ENCODE data around the gene WT1.

Gene WT1

DNA sequence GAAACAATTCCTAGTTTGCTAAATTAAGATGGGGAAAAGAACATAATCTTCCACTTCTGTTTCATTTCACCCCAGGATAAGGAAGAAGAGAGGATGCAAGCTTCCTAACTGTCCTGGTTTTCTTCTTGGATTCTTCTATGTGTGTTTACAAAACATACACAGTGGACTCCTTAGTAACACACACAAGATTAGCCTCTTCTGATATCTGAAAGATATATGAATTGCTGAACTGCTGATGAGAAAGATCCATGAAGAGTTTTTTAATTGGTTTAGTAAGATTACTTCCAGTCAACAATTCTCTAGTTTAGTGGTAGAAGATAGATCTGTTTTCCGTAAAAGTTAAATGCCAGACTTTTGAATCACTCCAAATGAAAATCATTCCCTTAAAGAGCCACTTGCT, 86.8 kb downstream of the WT1 start:
- Histone ChIP-seq H3K27ac (no peak overlapping the region), H3K9ac (ENCODE audit: insufficient read length) (no peak overlapping the region), H3K9me3 (ENCODE audit: low read depth, low read length) (no peaks in the 10 kb centered on the region), H3K36me3 (ENCODE audit: insufficient read depth, low read length) (no peaks in the 10 kb centered on the region), H3K4me3 (no peak overlapping the region)
- DNase-seq (ENCODE audit: low read depth, low spot score), result no peak
- TF ChIP-seq EZH2 (IDR thresholded peaks at IDR 0.05) (no peak), FOXP2 (optimal IDR thresholded peaks at IDR 0.05; ENCODE audit: control extremely low read depth, extremely low read length, insufficient read depth) (no peak), POLR2AphosphoS5 (IDR thresholded peaks at IDR 0.05; ENCODE audit: borderline replicate concordance, low read depth, low read length) (no peak)

DNA sequence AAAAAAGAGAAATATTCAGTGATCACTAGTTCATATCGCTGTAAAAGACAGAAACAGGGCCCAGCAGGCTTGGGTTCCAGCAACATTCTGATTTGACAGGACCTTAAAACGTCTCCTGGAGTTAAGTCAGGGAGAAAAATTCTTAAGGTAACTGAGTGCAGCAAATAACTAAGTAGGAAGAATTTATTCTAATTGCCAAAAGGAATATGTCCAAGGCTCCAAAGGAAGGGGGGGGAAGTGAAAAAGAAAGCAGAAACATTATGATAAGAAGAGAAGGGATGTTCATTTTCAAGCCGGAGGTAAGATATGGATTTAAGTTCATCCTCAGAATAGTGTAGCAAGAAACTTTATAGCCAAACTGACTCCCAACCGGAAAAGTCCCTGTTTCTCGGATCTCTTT, 90.4 kb downstream of the WT1 start:
- no peaks in the 10 kb centered on the region for H3K36me3 ChIP-seq (ENCODE audit: insufficient read depth, low read length)
- no peak overlapping the region for H3K4me3 ChIP-seq
- no peak for DNase-seq (ENCODE audit: low read depth, low spot score)
- H3K27ac ChIP-seq, result no peak overlapping the region
- no peak overlapping the region for H3K9ac ChIP-seq (ENCODE audit: insufficient read length)
- no peak for TF ChIP-seq POLR2AphosphoS5 (IDR thresholded peaks at IDR 0.05; ENCODE audit: borderline replicate concordance, low read depth, low read length)
- no peak for TF ChIP-seq FOXP2 (optimal IDR thresholded peaks at IDR 0.05; ENCODE audit: control extremely low read depth, extremely low read length, insufficient read depth)
- TF ChIP-seq EZH2 (IDR thresholded peaks at IDR 0.05), result no peak
- no peaks in the 10 kb centered on the region for H3K9me3 ChIP-seq (ENCODE audit: low read depth, low read length)

DNA sequence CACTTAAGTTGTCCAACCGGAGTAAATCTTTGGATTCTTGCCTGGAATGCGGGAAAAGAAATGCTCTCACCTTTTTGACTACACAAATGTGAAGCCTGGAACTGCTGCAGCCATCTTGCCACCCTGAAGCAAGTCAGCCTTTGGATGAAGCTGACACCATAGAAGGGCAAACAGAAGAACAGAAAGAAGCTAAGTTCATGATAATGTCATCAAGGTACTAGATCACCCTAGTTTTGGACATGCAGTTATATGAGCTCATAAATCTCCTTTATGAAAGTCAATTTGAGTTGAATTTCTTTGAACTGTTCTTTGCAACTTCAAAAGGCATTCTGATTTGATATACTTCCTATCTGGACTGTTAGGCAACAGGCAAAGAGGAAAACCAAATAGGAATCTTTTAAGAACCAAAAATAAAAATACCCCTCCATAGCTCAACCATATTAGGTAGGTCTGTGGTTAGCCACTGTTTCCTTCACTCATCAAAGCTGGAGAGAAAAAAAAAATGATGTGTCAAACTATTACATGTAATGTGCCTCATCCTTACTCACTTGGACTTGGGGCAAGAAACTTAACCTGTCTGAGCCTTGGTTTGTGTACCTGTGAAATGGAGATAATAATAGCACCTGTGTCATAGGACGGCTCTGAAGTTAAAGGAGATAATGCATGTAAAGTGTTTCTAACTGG, 91.9 kb downstream of the WT1 start:
- Histone ChIP-seq H3K4me3 (no peak overlapping the region), H3K36me3 (ENCODE audit: insufficient read depth, low read length) (no peaks in the 10 kb centered on the region), H3K27ac (no peak overlapping the region), H3K9ac (ENCODE audit: insufficient read length) (no peak overlapping the region), H3K9me3 (ENCODE audit: low read depth, low read length) (no peaks in the 10 kb centered on the region)
- TF ChIP-seq POLR2AphosphoS5 (IDR thresholded peaks at IDR 0.05; ENCODE audit: borderline replicate concordance, low read depth, low read length) (no peak), FOXP2 (optimal IDR thresholded peaks at IDR 0.05; ENCODE audit: control extremely low read depth, extremely low read length, insufficient read depth) (no peak), EZH2 (IDR thresholded peaks at IDR 0.05) (no peak)
- DNase-seq (ENCODE audit: low read depth, low spot score), result no peak

DNA sequence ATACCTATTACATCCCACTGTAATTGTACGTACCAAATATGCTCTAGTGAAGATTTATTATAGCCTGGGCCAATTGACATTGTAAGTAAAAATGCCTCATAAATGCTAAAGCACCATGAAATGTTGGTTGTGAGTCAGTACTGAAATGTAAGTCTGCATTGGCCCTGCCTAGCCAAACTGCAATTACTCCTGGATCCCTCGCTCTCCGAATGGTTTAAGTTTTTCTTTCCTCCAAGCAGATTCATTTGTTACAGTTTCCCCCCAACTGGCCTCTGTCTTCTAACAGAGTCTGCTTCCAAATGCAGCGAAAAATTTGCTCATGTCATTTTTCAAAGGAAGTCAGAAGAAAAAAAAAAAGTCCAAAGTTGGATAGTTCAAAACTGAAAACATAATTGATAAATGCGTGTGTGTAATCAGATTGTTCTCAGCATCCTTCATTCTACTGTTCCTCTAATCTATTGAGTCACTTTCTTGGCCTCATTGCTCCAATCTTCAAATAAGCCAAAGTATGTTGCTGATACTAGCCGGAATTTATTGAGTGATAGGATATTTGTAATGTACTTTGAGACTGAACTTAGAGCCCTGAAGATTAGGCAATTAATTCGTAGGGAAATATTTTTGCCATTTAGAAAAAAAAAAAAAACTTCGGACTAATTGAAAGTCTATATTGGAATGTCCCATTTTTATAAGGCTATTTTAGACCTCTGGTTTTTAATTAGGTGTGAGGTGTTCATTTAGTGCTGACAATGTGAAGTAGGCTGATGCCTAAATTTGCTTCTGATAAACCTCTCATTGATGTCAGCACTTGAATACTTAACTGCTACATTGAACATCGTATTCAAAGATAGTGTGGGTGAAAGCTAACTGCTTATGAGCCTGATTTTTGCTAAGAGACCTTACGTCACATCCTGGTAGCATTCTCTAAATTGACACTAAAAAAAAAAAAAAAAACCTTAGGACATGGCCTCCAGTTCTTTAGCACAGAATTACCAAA, 93.4 kb downstream of the WT1 start:
- DNase-seq (ENCODE audit: low read depth, low spot score), result no peak
- no peaks in the 10 kb centered on the region for H3K36me3 ChIP-seq (ENCODE audit: insufficient read depth, low read length)

DNA sequence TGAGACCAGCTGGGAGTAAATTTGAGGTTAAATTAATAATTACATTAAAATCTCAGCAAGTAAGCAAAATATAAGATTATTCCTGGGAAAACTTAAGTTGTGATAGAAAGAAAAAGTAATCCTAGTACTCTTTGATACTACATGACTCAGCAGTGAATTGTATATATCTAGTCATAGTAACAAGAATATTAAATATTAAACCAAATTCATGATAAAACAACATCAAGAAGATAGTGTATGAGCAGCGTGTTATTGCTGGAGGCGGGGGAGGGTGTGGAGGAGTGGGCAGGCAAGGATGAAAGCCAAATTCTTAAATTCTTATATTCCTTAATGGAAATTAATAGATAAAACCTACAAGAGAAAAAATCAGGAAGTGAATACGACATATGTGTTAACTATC, 95.2 kb downstream of the WT1 start:
- Histone ChIP-seq H3K9ac (ENCODE audit: insufficient read length) (no peak overlapping the region), H3K4me3 (no peak overlapping the region), H3K36me3 (ENCODE audit: insufficient read depth, low read length) (no peaks in the 10 kb centered on the region), H3K9me3 (ENCODE audit: low read depth, low read length) (no peaks in the 10 kb centered on the region), H3K27ac (no peak overlapping the region)
- DNase-seq (ENCODE audit: low read depth, low spot score), result no peak
- no peak for TF ChIP-seq FOXP2 (optimal IDR thresholded peaks at IDR 0.05; ENCODE audit: control extremely low read depth, extremely low read length, insufficient read depth)
- no peak for TF ChIP-seq EZH2 (IDR thresholded peaks at IDR 0.05)
- no peak for TF ChIP-seq POLR2AphosphoS5 (IDR thresholded peaks at IDR 0.05; ENCODE audit: borderline replicate concordance, low read depth, low read length)

More for the DNA sequence above, 93.4 kb downstream of the WT1 start:
- H3K27ac ChIP-seq, result no peak overlapping the region
- H3K9me3 ChIP-seq (ENCODE audit: low read depth, low read length), result no peaks in the 10 kb centered on the region
- H3K4me3 ChIP-seq, result no peak overlapping the region
- no peak overlapping the region for H3K9ac ChIP-seq (ENCODE audit: insufficient read length)
- TF ChIP-seq EZH2 (IDR thresholded peaks at IDR 0.05) (no peak), POLR2AphosphoS5 (IDR thresholded peaks at IDR 0.05; ENCODE audit: borderline replicate concordance, low read depth, low read length) (no peak), FOXP2 (optimal IDR thresholded peaks at IDR 0.05; ENCODE audit: control extremely low read depth, extremely low read length, insufficient read depth) (no peak)
